Measurements from ENCODE around the gene PTPN14. TPM values are rescaled to one million over a fixed set of nuclear protein-coding genes. Genes with fewer than 3 reads are reported as not detected.
A peak's percentile ranks its signal among the peaks of the same experiment; 100 is the strongest.

PTPN14 gene
- total and polyA plus RNA-seq, 12 donors = 5.0 to 71.6 (median 42.3) TPM

- peak in 2 of 9 donors; percentile 34 for TF ChIP-seq CTCF (IDR thresholded peaks at IDR 0.05)
- intact Hi-C loops (cut with DNase I) = loop anchor here in 6 of 10 donors (5.0 to 10.0 kb wide), 7 partner anchors 52 to 218 kb away; partner anchors contain the start of gene CENPF (in 1 of the 6)
- Histone ChIP-seq H3K4me1 (peaks cover 5 to 63% (median 53%) of the 10 kb centered on the region in 9 donors), H3K9me3 (no peaks in the 10 kb centered on the region), H3K27me3 (peaks cover 0 to 32% (median 0%) of the 10 kb centered on the region in 7 donors), H3K4me3 (peak overlapping the region; percentile 62 to 95 (median 86)), H3K27ac (peak overlapping the region; percentile 92 to 99 (median 98)), H3K36me3 (no peaks in the 10 kb centered on the region)
- ATAC-seq = peak in 3 of 8 donors; percentile 0 to 1 (median 1)
- no peak for DNase-seq
- 24 to 28% methylated on average over 24 of the region's 24 CpGs for WGBS, 2 donors
Measured at GRCh38 chr1:214550013-214550856, 1.2 kb downstream of the PTPN14 start.

- DNase-seq (no peak), ATAC-seq (no peak)
- Histone ChIP-seq H3K9me3 (no peaks in the 10 kb centered on the region), H3K4me3 (peak overlapping the region in 9 of 10 donors; percentile 63 to 95 (median 86)), H3K4me1 (peaks cover 5 to 66% (median 53%) of the 10 kb centered on the region in 9 donors), H3K27ac (peak overlapping the region in 6 of 10 donors; percentile 96 to 99 (median 98)), H3K36me3 (no peaks in the 10 kb centered on the region), H3K27me3 (peaks cover 0 to 32% (median 0%) of the 10 kb centered on the region in 7 donors)
- WGBS, 2 donors = 63 to 68% methylated on average over 7 of the region's 7 CpGs
- intact Hi-C loops (cut with DNase I) = loop anchor here in 6 of 10 donors (5.0 to 10.0 kb wide), 9 partner anchors 33 to 217 kb away; partner anchors contain the start of gene CENPF (in 1 of the 6)
- TF ChIP-seq CTCF (IDR thresholded peaks at IDR 0.05) = no peak
Measured at GRCh38 chr1:214549604-214550003, 1.8 kb downstream of the PTPN14 start.

- Histone ChIP-seq H3K4me3 (peak overlapping the region in 5 of 10 donors; percentile 74 to 95 (median 89)), H3K27me3 (peaks cover 0 to 32% (median 0%) of the 10 kb centered on the region in 7 donors), H3K36me3 (no peaks in the 10 kb centered on the region), H3K4me1 (peaks cover 5 to 66% (median 53%) of the 10 kb centered on the region in 9 donors), H3K9me3 (no peaks in the 10 kb centered on the region), H3K27ac (peak overlapping the region in 6 of 10 donors; percentile 96 to 99 (median 98))
- peak in 5 of 8 donors; percentile 39 to 52 (median 43) for ATAC-seq
- 31 to 33% methylated on average over 2 of the region's 2 CpGs for WGBS, 2 donors
- intact Hi-C loops (cut with DNase I) = loop anchor here in 2 of 10 donors (5.0 to 10.0 kb wide), 2 partner anchors 33 to 104 kb away; no protein-coding TSS in a partner anchor
- no peak for TF ChIP-seq CTCF (IDR thresholded peaks at IDR 0.05)
- peak; percentile 49 to 74 for DNase-seq
Measured at GRCh38 chr1:214548988-214549387, 2.4 kb downstream of the PTPN14 start.

GRCh38 chr1:214548271-214548670 is 3.1 kb downstream of the PTPN14 start:
- no peak for DNase-seq
- no peak for ATAC-seq
- Histone ChIP-seq H3K36me3 (no peaks in the 10 kb centered on the region), H3K27ac (peak overlapping the region in 4 of 10 donors; percentile 14 to 99 (median 98)), H3K4me3 (no peak overlapping the region), H3K4me1 (peaks cover 5 to 69% (median 53%) of the 10 kb centered on the region in 9 donors), H3K9me3 (no peaks in the 10 kb centered on the region), H3K27me3 (peaks cover 0 to 32% (median 0%) of the 10 kb centered on the region in 7 donors)
- WGBS, 2 donors = 94 to 96% methylated on average over 4 of the region's 4 CpGs
- no peak for TF ChIP-seq CTCF (IDR thresholded peaks at IDR 0.05)
- intact Hi-C loops (cut with DNase I) = loop anchor here in 2 of 10 donors (5.0 to 10.0 kb wide), 2 partner anchors 34 to 103 kb away; no protein-coding TSS in a partner anchor
